PFSK-1 (cell line): ENCODE data around the gene ITGA7.

ENCODE experiments used
- FOXP2 ChIP-seq: optimal IDR thresholded peaks from 2 replicates; pipeline ENCODE3; 2011; ENCODE audit warnings: borderline replicate concordance, control low read depth, inconsistent platforms; ENCODE audit not compliant: insufficient read depth; ENCODE audit errors: extremely low read length, extremely low read depth
- POLR2AphosphoS5 ChIP-seq: IDR thresholded peaks from 2 replicates; pipeline ENCODE4 v1.6.1; 2012; ENCODE audit warnings: low read depth, mild to moderate bottlenecking, control low read depth, low read length, moderate library complexity
- REST ChIP-seq, 2 experiments: IDR thresholded peaks; 2 replicates each; pipeline versions ENCODE4 v1.6.1 to v1.8.0; 2011 to 2012; ENCODE audit warnings: low read depth in 2 of 2, low read length in 2 of 2, control low read depth in 1 of 2, inconsistent platforms in 1 of 2, mild to moderate bottlenecking in 1 of 2, moderate library complexity in 1 of 2; ENCODE audit not compliant: insufficient read depth in 1 of 2
- SIN3A ChIP-seq: IDR thresholded peaks from 2 replicates; pipeline ENCODE4 v1.6.1; 2012; ENCODE audit warnings: mild to moderate bottlenecking, low read length, moderate library complexity, borderline replicate concordance; ENCODE audit not compliant: insufficient read depth
- TAF1 ChIP-seq: IDR thresholded peaks from 2 replicates; pipeline ENCODE4 v1.6.1; 2012; ENCODE audit warnings: low read length, control low read depth, borderline replicate concordance; ENCODE audit not compliant: insufficient read depth

ITGA7 gene

GRCh38 chr12:55742719-55743405 lies 35.2 kb upstream of the ITGA7 start, which contains the start of gene GDF11:
Gene GDF11 (plus strand): TSS chr12:55743122. CDS start chr12:55743317, 195 bp downstream.
- TF ChIP-seq POLR2AphosphoS5 (peak; percentile 53; the same call in 1 of the 2 replicates), TAF1 (peak; percentile 83; the same call in 1 of the 2 replicates), SIN3A (0 out of 2 replicates have a peak, but pooled peaks have one; percentile 49), FOXP2 (no peak)

GRCh38 chr12:55741931-55742680 lies 34.4 kb upstream of the ITGA7 start:
- TF ChIP-seq FOXP2, result no peak
- TF ChIP-seq SIN3A, result no peak
- no peak for TF ChIP-seq TAF1
- TF ChIP-seq POLR2AphosphoS5, result no peak
- TF ChIP-seq REST (IDR thresholded peaks at IDR 0.05; ENCODE audit: insufficient read depth in 1 of 2, low read depth in 2 of 2, low read length in 2 of 2), result no peak

- TF ChIP-seq REST (IDR thresholded peaks at IDR 0.05; ENCODE audit: insufficient read depth in 1 of 2, low read depth in 2 of 2, low read length in 2 of 2) (no peak), SIN3A (no peak), POLR2AphosphoS5 (no peak), TAF1 (no peak), FOXP2 (no peak)
Measured at GRCh38 chr12:55739025-55739378, 31.3 kb upstream of the ITGA7 start.

- TF ChIP-seq FOXP2, result no peak
- no peak for TF ChIP-seq SIN3A
- TF ChIP-seq REST (IDR thresholded peaks at IDR 0.05; ENCODE audit: insufficient read depth in 1 of 2, low read depth in 2 of 2, low read length in 2 of 2), result no peak
- no peak for TF ChIP-seq POLR2AphosphoS5
- no peak for TF ChIP-seq TAF1
Measured at GRCh38 chr12:55738123-55739024, 30.7 kb upstream of the ITGA7 start.
